Measurements from ENCODE around the gene RBMS3.
"Not testable (repeated sequence)": the region's sequence is repeated elsewhere in the genome, so short reads cannot be mapped to it uniquely, and the experiment has no call there.

The RBMS3 gene

DNA sequence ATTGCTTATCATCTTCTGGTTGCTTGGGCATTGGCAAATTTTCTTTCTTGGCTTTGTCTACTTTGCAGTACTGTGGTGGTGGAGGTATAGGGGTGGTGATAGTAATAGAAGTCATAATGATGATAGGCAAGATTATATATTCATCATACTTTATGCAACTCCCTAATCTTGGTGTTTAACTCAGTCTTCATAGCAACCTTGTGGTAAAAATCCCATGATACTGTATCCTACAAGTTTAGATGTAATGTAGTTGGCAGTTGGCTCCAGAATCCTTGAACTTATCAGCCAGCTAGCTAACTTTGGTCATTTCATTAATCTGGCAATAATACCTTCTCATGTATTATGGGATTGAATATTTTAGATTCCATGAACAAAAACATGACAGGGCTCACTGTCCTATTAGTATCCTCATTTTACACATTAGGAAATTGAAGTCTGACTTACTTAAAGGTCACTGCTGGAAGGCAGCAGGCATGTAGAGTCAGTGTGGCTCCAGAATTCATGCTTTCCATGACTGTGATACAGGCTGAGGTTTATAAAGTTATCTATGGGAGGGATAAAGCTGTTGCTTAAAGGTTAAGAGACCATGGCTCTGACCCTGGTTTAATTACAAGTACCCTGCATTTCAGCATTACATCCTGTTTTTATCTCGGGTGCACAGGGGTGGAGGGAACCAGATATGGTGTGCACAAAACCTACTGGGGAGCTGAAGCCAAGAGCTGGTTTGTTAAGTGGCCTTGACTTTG is 33.3 kb downstream of the RBMS3 start:
- no peak for DNase-seq

DNA sequence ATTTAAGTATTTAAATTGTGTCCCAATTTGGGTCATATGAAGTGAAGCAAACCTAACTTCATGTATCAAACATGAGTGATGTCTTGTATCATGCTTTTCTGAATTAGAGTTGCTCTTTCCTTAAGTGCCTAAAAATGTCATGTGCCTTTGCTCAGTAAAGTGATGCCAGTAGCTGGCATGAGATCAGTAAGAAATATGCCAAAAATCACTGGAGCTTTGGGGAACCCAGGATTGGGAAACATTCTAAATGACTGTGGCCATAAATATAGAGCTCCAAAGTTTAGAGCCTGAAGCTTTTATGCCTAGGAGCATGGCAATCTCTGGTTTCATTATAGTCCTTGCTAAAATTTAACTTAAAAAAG is 33.8 kb downstream of the RBMS3 start:
- no peak for DNase-seq

DNA sequence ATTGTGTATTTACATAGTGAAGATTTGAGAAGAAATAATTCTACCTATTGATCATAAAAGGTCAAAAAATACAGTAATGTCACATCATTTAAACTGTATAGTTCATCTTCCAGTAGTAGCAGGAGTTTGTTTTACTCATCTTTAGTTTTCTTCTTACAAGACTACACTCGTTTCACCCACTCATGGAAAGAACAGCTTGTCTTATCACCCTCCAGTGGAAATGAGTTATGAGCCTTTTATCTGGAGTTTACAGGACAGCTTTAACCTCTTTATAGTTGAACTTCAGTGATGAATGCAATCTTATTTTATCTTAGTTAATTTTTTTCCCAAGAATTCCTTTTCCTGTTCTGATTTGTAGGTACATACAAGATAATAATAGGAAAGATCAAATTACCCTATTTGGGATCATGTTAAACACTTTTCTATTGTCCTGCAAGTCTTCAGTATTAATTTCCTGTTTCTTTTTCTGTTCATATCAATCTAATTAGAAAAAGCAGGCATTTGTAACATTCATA is 36.8 kb downstream of the RBMS3 start:
- DNase-seq, result no peak

DNA sequence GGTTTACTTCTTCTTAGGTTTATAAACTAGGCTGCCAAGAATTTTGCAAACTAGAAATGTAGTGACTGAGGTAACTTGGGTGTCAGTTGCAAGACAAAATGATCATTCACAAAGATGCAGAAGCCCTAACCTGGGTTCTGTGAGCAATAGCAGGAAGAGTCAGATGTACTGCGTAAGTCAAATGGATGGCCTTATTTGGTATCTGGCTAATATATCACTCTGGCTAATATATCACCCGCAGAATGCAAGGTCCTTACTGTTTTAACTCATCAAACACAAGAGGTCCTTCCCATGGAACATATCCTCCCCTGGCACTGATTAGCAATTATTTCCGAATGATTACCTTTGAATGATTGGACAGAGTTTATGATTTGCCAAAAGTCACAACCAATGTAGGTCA is 37.4 kb downstream of the RBMS3 start:
- DNase-seq, result no peak

DNA sequence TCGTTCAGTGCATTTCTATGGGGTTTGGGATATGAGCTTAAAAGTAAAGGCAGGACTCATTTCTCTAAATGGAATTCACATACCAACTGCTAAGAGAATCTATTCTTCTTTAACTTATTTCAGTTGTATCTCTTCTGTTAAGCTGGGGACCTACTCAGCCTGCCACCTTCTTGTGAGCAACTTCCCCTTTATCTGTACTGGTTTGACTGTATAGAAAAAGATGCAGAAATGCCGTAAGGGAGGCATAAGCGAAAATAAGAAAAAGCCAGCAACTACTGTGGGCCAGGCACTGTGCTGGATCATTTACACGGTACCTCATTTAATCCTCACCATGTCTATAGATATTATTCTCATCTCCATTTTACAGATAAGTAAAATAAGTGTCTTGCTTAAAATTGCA is 38.4 kb downstream of the RBMS3 start:
- no peak for DNase-seq

DNA sequence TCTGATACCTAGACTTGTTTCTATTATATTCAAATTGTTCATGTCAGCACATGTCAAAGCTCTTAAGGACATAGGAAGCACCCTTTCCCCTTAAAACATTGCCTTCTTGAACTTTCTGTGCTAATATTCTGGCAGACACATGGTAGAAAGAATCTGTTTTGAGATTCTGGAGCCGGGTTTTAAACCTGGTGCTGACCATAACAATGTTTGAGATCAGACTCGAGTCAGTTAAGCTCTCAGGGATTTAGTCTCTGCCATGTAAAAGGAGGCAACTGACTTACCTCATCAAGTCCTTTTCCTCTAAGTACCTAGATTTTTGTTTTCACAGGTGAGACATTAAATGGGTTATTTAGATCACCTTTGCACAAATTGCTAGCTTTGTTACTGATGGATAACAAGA is 38.9 kb downstream of the RBMS3 start:
- DNase-seq, result no peak

DNA sequence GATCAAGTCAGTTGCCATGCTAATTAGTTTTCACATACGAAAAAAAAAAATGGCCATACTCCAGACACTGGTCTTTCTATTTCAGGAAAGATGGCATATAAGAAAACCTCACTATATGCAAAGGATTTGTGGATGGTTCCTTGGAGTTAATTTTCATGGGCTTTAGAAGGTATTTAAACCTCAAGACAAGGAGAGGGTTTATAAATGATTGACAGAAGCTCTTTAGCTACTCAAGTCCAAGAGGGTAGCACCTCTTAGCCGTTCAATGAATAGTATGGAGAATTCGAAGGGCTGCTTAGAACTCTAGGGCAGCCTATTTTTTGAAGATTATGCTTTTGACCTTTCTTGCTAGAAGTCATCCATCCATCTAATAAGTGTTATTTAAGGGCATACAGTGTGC is 41.7 kb downstream of the RBMS3 start:
- no peak for DNase-seq

DNA sequence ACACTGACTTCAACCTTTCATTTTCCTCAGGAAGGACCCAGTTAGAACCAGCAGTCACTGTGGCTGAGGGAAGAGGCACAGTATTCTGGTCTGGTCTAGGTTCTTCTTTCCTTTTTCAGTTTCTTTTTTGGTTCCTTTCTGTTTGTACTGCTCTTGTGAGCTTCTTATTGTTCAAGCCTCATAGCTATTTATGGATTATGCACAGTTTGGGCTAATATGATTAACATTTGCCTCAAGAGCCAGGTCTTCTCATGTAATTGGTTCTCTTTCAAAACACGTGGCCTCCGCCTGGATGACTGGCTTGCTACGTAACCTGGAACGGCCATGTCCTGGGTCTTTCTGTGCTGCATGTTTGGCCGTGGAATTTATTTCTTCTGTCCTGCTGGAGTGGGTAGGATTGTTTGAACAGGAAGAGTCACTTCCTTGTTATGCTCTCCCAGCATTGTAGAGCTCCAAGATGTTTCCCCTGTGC is 43.3 kb downstream of the RBMS3 start:
- DNase-seq, result no peak

DNA sequence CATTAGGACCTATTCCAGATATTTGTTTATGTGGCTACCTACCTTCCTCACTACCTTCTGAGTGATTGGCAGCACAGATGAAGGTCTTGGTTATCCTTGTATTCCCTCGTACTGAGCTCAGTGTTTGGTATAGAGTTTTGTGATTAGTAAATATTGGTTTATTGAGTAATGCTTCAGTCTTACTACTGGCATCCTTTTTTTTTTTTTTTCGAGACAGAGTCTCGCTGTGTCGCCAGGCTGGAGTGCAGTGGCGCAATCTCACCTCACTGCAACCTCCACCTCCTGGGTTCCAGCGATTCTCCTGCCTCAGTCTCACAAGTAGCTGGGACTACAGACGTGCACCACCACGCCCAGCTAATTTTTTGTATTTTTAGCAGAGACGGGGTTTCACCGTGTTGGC is 45.7 kb downstream of the RBMS3 start:
- DNase-seq, result not testable (repeated sequence)

DNA sequence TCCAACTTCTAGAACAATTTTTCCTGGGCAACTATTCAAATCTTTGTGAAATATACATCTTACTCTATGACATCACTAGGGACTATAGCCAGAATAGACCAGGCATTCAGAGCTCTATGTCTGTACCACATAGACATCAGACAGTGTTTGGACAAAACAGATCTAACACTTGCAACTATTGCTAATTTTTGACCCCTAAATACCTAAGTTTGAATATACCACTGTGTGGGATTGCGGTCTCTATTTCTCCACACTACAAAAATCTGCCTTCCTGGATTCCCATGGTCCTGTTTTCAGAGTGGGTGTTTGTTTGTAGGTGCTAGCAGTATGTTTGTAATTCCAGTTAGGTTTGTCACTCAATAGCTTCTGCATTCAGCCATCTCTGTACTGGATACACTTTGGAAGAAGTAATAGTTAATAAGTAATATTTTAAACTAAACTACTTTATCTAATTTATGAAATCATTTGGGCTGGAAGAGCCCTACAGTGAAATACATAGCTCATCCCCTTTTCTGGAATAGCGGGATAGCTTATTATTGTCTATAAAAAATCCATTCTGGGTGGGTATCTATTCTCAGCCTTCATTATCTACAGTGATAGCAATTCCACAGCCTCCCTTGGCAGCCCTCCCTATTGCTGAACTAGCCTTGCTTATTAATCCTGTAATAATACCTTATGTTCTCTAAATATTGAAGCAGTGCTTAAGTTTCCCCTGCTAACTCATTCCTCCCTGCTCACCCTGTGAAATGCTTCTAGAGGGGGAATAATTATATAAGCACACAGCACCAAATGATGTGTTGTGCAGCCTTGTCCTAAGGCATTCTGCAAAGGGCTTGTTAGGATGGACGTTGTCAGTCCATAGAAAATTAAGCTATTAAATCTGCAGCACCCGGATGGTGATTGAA is 49.4 kb downstream of the RBMS3 start:
- no peak for DNase-seq

DNA sequence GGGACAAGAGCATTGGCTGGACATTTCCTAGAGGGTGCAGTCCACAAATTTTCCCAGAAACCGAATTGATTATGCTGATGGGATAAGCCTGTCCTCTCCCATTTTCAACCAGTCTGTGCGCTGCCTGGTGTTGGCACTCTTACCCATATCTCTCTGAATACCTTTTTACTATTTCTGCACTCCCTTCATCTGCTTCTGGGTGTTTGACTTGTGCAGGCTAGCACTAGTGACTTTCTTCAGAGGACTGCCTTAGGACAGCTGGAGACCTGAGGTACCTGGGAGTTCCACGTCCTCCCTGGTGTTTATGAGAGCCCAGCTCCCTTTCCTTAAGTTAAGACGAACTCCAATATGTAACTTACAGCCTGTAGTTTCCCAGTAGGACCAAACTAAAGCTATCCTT is 50.2 kb downstream of the RBMS3 start:
- no peak for DNase-seq

DNA sequence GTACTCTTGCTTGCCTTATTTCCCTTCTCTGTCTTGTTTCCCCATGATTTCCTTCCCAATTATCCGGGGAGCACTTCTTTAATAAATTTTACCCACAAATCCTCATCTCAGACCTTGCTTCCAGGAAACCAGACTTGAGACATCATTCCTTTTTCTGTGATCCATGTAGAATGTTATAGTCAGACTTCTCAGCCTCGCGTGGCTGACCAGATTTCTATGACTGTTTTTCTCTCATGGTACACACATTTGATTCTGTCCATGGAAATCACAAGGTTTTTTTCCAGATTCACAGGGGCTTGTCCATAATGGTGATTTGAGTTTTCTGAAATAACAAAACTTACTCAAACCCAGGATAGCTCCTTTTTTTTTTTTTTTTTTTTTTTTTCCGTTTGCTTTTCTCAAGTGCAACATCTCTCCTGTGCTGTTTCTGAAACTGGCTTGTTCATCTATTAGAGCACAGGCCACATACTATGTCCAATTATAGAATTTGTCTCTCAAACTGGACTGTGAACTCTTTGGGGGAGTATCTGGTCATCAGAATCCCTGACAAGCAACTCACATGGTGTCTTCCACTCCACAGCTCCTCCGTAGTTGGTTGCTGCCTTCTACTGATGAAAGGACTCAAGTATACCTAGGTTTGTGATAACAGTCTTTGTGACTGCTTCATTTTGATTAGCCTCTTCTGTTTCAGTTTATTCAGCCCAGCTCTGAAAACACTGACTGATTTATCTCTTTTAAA is 50.8 kb downstream of the RBMS3 start:
- no peak for DNase-seq

DNA sequence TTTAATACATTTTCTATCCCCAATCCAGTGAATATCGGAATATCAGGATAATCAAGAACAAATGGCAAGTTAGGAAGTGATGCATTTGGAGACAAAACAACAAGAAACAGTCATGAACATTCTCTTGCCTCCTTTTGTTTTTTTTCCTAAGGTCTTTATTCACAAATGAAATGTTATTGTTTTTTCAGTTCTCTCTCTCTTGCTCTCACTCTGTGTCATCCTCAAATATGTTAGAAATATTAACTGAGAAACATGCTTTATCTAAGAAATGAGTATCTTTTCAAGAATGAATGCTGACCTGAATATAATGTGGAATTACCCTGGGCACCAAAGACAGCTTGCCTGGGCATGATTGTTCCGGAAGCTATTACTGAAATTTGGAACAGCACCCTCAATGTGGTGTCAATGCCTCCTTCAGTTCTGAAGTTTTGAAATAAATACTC is 51.3 kb downstream of the RBMS3 start:
- no peak for DNase-seq

DNA sequence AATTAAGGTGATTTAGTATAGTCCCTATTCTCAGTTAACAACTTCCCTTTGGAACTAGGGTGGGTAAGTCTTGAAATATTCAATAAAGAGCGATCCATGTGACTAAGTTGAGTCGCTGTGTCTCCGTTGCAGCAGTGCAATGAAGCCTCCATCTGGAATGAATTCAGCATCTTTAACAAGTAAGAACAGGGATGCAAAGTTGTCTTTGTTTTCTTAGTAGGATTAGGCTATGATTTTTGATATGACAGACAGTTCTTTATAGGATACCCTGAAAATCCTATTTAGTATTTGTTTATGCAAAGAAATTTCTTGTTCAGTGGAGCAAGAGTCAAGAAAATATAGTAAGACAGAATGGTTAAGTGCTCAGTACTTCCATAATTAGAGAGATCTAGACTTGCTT is 52.7 kb downstream of the RBMS3 start:
- DNase-seq, result no peak

DNA sequence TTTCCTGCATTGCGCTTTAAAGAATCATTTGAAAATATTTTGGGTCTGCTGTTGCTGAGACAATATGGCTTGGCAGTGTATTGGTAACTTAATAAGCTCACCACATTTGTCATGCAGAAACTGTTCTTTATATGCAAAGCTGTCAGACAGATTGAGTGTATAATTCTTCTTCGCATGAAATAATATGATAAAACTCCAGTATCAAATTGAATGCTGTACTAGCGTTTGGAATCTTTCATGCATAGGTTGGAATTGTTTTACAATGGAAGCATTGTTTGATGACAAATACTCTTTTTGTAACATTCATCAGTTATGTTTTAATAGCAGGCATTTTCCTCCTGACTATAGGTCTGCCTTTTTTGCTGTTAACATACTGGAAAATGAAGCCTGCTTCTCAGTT is 53.8 kb downstream of the RBMS3 start:
- DNase-seq, result no peak

DNA sequence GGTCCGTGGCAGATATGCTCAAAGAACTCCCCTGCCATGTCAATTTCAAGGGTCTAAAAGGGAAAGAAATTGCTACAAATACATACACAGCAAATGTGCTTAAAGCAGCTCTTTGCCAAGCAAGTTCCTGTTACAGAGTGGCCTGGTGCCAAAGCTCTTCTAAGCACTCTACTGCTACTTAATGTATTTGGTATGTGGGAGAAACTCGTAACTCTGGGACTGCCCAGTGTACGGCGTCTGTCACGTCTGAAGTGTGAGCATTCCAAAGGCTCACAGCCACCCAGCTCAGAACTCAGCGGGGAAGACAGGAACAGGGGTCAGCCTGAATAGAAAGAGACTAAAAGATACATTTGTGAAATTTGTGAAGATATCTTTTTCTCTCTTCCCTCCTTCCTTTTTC is 54.6 kb downstream of the RBMS3 start:
- DNase-seq, result peak; percentile 95

DNA sequence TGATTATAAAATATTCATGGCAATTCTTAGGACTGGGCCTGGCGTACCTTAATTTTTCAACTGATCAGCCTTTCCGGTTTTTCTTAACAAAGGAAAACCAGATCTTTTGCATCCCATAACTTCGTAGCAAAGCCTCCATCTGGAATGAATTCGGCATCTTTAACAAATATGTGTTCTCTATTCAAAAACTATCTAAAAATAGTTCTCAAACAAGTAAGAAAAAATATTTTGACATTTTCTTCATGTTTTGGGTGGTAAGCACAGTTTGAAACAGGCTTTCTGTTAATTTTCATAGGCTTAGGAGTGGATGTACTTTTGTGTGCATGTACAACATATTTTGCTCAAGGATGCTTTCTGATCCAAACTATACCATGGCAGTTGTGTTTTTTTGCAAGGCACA is 55.1 kb downstream of the RBMS3 start:
- no peak for DNase-seq

DNA sequence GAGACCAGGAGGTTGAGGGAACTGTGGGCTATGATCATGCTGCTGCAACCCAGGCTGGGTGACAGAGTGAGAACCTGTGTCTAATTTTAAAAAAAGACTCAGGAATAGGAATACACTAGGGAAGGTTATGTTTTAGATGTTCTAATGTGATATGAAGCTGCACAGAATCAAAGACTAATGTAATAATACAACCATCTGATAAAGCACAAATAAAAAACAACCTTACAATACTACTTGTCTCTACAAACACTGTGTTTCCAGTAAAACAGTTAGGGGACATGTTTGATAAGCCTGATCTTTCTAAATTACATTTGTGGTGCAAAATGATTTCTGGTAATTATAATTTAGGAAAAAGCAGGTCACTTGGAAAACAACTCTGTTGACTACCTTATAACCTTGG is 56.7 kb downstream of the RBMS3 start:
- no peak for DNase-seq

DNA sequence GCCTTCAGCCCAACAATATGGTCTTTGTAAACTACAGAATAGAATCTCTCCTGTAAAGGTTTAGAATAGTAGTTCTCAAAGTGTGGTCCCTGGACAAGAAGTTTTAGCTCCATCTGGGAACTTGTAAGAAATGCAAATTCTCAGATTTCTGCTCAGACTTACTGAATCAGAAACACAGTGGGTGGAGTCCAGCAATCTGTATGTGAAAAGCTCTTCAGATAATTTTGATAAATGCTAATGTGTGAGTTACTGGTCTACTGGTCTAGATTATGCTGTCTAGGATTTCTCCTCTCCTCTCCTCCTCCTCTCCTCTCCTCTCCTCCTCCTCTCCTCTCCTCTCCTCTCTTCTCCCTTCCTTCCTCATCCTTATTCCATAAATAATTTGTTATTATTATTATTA is 57.5 kb downstream of the RBMS3 start:
- no peak for DNase-seq

DNA sequence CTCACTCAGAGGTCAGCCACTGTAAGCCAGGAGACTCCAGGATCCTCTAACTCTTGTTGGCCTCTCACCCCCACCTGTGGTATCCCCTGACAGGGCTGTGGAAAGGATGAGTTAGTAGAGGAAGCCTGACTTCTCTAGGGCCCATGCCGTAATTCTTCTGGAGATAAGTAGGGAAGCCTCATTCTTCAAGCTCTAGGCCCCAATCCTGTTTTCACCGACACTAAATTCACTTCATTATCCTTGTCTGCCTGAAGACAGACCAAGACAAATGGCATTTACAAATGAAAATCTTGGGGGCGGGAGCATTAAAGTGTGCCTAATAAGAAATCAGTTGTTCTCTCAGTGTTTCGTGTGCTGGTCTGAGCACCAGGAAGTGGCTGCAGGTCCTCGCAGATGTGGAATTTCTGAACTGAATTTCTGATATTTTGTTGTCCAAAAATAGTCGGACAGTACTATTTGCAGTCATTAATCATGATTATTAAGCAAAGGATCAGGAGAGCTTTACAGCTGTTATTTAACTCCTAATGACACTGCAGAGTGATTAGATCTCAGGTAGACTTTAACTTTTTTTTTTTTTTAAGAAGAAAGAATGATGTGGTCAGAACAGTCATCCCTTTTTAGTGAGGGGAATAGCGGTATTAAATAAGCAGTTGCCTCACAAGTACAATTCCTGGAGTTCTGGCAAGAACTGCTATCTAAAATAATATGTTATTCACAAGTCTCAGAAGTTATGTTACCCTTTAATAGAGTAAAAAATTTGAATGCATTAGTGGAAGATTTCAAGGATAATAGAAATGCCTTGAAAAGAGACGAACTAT is 58.4 kb downstream of the RBMS3 start:
- DNase-seq, result no peak

DNA sequence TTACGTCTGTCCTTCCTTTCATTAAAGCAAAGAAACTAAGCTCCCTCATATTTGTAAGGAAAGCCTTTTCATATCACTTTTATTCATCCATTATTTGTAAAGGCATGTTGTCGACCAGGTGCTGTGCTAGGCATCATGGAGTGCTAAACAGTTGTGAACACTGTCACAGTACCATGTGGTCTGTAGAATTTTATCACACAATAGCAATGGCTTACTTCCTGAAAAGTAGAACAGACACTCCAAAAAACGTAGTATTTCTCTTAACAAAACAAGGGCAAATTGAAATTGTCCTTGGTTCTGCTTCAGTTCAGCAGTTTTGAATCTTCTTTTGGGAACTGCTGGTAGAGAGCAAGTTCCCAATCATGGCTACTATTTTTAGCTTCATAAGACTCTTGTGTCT is 63.3 kb downstream of the RBMS3 start:
- DNase-seq, result no peak

DNA sequence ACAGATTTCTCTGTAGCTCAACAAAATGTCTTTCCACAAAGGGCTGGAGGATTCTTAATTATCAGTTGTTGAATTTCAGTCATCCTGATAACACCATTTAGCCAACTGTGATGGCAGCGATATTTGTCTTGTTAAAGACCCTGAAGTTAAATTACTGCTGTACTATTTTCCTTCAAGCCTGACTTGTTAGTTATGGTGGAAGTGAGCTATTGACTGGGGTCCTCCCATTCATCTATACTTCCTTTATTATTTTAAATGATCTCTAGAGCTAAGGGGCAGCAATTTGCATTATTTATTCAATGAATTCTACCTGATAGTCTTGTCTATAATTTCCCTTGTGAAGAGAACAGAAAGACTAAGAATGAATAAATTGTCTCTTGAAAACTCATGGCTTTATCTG is 64.1 kb downstream of the RBMS3 start:
- DNase-seq, result no peak
